22Rv1 (cell line): Measurements from ENCODE around the gene PPM1L.
A peak's percentile ranks its signal among the peaks of the same experiment; 100 is the strongest.

Source experiments
- H3K27ac ChIP-seq: fragments of 450-650 bp; 2 replicates; pipeline ENCODE4 v1.5.1; 2017
- CTCF ChIP-seq: fragments of 450-650 bp; IDR thresholded peaks from 2 replicates; pipeline ENCODE4 v1.5.1; 2017; ENCODE audit warnings: mild to moderate bottlenecking
- ZFX ChIP-seq: fragments of 450-650 bp; IDR thresholded peaks from 2 replicates; pipeline ENCODE4 v1.6.1; 2017; ENCODE audit warnings: antibody characterized with exemption, borderline replicate concordance

Gene PPM1L

DNA sequence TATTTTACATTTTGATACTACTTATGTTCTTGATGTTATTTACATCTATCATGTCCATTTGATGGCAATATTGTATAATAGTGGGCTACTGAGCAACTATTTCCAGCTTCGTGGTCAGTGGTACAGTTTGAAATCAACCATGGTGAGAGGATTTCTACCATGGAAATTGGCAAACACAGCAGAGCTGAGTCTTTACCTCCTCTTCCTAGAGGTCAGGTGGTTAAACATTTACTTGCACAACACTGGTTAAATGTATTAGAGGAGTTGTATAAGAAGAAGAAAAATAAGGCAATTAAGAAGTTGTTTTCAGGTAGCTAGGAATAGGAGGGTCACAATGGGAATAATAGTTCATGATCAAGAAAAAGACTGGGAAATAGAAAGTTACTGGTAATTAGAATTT is 7.2 kb upstream of the PPM1L start:
- TF ChIP-seq CTCF, result no peak
- no peak for TF ChIP-seq ZFX

DNA sequence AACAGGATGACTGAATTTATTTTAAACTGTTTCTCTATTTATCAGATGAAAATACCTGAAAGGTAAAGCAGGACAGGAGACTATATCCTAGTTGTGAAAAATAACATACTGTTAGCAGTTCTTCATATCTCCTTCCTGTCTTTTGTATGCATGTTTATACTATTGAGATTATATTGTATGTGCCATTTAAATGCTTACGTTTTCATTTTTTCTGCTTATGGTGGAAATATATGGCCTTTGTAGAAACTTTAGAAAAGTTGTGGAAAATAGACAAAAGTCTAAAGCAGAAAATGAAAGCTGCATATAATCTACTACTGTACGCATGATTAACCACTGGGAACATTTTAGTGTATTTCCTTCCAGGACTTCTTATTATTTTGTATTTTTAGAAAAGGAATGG is 2.1 kb upstream of the PPM1L start:
- peak overlapping the region; percentile 92 for H3K27ac ChIP-seq
- TF ChIP-seq CTCF, result no peak
- TF ChIP-seq ZFX, result no peak

More for the DNA sequence above, 7.2 kb upstream of the PPM1L start:
- H3K27ac ChIP-seq, result no peak overlapping the region

DNA sequence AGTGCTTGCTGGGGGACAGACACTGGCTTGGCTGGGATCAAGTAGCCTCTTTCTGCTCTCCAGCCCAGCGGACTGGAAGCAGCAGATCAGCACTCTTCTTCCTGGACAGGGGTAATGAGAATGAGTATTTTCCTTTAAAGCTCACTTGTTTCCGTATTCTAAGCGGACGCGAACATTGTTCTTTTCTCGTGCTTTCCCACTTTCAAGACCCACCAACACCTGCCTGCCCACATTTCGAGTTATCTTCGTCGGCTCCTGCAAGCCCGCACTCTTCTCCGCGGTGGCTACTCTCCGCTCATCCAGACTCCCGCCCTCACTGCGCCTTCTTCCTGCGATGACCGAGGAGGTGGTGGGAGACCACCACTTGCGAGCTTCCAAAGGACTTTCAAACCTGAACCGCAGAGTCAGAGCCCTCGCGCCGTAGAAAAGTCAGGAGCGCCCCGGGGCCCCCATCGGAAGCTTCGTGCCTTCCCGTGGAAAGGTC is 1.6 kb upstream of the PPM1L start:
- TF ChIP-seq CTCF (no peak), ZFX (no peak)
- peak overlapping the region; percentile 92 for H3K27ac ChIP-seq

GRCh38 chr3:160754855-160755747 is 930 bp upstream of the PPM1L start:
- H3K27ac ChIP-seq, result peak overlapping the region; percentile 92
- TF ChIP-seq CTCF, result no peak
- no peak for TF ChIP-seq ZFX

GRCh38 chr3:160757233-160758106 is 1.4 kb downstream of the PPM1L start:
- no peak overlapping the region for H3K27ac ChIP-seq
- TF ChIP-seq CTCF, result no peak
- no peak for TF ChIP-seq ZFX

- H3K27ac ChIP-seq, result no peak overlapping the region
- TF ChIP-seq ZFX (no peak), CTCF (no peak)
These were observed 3.0 kb downstream of the PPM1L start for GRCh38 chr3:160758929-160759577.
